MM.1S (cell line): ENCODE measurements around the gene CYP26C1.

Experiments
- CTCF ChIP-seq: fragments of 300-600 bp; sonication (generic); IDR thresholded peaks from 2 replicates; pipeline ENCODE4 v1.5.1; 2016; ENCODE audit warnings: antibody characterized with exemption, low read length, mixed read lengths
- EZH2phosphoT487 ChIP-seq: fragments of 300-600 bp; sonication (generic); IDR thresholded peaks from 2 replicates; pipeline ENCODE4 v1.6.1; 2018; ENCODE audit warnings: antibody characterized with exemption, low read length

GRCh38 chr10:93096901-93097300, 36.3 kb downstream of the CYP26C1 start:
- no peak for TF ChIP-seq CTCF
- no peak for TF ChIP-seq EZH2phosphoT487
